Measurements from ENCODE around the gene NOX5.

DNA sequence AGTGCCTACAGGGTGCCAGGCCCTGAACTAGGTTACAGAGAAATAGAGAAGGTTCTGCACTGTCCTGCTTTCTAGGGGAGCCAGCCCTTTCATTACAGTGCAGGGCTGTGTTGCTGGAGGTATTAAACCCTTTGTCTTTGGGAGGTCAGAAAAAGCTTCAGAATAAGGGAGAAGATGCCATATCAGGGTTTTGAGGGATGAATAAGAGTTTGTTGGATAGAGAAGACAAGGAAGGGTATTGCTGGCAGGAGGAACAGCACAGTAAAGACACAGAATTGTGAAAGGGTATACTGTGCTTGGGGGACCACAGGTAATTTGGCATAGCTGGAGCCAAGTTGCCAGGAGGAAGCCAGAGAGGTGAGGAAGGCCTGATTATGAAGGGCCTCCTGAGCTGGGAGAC lies 23.0 kb downstream of the NOX5 start:
- TF ChIP-seq, protein P1, sequence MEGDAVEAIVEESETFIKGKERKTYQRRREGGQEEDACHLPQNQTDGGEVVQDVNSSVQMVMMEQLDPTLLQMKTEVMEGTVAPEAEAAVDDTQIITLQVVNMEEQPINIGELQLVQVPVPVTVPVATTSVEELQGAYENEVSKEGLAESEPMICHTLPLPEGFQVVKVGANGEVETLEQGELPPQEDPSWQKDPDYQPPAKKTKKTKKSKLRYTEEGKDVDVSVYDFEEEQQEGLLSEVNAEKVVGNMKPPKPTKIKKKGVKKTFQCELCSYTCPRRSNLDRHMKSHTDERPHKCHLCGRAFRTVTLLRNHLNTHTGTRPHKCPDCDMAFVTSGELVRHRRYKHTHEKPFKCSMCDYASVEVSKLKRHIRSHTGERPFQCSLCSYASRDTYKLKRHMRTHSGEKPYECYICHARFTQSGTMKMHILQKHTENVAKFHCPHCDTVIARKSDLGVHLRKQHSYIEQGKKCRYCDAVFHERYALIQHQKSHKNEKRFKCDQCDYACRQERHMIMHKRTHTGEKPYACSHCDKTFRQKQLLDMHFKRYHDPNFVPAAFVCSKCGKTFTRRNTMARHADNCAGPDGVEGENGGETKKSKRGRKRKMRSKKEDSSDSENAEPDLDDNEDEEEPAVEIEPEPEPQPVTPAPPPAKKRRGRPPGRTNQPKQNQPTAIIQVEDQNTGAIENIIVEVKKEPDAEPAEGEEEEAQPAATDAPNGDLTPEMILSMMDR (IDR thresholded peaks at IDR 0.05): no peak
- TF ChIP-seq POLR2A (IDR thresholded peaks at IDR 0.05): no peak

Data from stomach (tissue), 4 donors.